T-helper 2 cell (primary cell): ENCODE measurements around the gene MLLT3.
"Not testable (repeated sequence)": the region's sequence is repeated elsewhere in the genome, so short reads cannot be mapped to it uniquely, and the experiment has no call there.

Experiments used
- DNase-seq, 5 experiments: peaks; one replicate each; pipeline versions ENCODE4 v3.0.0 to v3.0.0-alpha.2; 2012 to 2022

MLLT3 gene

DNA sequence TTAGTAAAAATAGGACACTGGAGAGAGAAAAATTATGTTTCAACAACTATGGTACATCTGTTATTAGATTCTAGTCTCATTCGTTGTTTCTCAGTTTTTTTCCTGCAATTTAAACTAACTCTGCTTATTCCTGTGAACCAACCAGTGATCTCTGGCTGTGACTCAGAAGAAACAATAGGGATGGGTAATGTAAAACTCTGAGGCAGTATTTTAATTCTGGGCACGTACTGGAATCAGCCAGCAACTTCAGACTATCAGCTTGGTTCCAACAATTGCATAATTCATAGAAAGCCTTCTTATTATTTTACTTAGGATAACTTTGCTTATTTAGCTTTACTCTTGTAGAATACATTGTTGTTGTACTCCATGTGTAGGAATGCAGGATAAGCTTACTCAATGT is 28.8 kb downstream of the MLLT3 start:
- no peak for DNase-seq

DNA sequence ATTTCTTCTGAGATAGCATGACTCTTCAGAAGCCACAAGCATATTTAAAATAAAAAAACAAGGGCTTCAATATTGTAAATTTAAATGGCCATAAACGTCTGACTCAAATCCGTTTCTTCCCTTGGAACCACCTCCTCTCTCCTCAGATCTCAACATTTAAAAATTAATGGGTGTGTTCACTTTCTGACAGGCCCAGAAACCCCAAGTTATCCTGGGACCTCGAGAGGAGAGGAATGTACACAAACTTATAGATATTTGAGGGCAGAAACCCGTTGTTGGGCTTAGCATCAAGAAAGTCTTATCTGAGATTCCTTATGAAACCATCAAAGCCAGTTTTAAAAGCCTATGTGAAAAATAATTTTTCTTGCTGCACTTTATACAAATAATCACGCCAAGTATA is 29.2 kb downstream of the MLLT3 start:
- DNase-seq, result no peak

DNA sequence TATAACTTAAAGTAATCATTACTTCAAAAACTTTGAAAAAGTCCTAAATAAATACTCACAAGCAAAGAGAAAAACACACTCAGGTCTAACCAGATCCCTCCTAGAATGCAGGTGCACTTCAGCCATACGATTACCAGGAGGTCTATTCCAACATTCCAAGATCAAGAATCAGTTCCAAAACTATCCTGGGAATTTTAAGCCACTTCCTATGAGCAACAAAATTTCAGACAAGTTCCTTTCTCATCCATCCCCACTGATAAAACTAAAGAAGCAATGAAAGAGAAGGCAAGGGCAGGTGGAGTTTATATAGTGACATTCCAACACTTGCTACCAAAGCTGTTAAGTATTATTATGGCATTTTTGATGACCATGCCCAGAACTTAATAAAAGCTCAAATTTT is 29.6 kb downstream of the MLLT3 start:
- no peak for DNase-seq

DNA sequence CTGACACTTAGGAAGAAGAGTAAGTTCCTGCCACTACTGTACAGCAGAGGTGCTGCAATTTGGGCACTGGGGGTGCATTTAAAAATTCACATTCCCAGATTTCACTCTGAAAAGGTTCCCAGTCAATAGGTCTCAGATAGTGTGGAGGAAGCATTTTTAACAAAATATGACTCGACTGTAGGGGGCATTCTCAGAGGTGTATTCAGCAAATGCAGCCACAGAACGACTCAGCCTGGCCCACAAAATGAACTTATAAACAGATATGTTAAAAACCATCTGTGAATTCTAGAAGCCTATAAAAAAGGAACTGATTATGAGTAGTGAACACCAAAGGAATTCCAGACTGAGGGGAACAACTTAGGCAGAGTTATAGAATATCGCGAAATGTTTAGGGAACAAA is 31.1 kb downstream of the MLLT3 start:
- no peak for DNase-seq

DNA sequence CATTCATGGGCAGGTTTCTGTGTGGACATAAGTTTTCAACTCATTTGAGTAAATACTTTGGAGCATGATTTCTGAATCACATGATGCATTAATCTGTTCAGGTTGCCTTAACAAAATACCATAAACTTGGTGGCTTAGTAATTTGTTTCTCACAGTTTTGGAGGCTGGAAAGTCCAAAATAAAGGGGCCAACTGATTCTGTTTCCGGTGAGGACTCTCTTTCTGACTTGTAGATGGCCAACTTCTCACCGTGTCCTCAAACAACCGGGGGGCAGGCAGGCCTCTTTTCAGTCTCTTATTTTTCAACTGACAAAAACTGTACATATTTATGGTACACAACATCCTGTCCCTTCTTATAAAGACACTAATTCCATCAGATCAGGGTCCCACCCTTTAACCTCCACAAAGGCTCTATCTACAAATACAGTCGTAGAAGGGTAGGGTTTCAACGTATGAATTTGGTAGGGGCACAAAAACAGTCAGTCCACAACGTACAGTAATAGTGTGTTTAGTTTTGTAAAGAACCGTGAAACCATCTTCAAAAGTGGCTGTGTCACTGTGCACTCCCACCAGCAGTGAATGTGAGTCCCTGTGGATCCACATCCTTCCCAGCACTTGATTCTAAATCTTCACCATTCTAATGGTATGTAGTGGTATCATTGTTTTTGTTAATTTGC is 37.2 kb downstream of the MLLT3 start:
- no peak for DNase-seq

DNA sequence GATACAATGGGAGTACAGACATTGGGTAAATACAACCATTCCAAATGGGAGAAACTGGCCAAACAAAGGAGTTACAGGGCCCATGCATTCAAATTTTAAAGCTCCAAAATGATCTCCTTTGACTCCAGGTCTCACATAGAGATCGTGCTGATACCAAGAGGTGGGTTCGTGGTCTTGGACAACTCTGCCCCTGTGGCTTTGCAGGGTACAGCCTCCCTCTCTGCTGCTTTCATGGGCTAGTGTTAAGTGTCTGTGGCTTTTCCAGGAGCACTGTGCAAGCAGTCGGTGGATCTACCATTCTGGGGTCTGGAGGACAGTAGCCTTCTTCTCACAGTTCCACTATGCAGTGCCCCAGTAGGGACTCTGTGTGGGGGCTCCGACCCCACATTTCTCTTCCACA is 39.2 kb downstream of the MLLT3 start:
- DNase-seq, result not testable (repeated sequence)

DNA sequence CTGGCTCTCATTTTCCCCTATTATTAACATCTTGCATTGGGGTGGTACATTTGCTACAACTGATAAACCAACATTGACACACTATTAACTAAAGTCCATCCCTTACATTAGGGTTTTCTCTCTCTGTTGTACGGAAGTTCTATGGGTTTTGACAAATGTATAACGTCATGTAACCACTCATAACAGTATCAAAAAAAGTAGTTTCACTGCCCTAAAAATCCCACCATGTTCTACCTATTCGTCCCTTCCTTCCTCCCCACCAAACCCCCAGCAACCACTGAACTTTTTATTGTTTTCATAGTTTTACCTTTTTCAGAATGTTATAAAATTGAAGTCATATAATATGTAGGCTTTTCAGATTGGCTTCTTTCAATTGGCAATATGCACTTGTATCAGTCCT is 40.1 kb downstream of the MLLT3 start:
- peak in 1 of 5 experiments; percentile 47 for DNase-seq

DNA sequence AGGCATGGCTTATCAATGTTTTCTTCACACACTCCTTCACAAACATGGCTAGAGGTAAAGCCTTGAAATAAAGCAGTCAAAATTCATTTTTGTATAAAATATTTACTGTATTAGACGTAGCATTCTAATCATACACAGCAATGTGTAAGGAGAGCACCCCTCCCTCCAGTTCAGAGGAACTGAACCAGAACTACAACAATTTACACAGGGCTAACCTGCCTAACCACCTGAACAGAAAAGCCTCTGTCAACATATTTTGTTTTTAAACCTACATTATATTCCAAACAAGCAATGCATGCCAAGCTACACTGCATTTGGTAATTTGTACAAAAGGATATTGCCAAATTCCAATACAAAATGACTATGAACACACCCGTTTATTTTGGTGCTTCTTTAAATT is 41.6 kb downstream of the MLLT3 start:
- no peak for DNase-seq

DNA sequence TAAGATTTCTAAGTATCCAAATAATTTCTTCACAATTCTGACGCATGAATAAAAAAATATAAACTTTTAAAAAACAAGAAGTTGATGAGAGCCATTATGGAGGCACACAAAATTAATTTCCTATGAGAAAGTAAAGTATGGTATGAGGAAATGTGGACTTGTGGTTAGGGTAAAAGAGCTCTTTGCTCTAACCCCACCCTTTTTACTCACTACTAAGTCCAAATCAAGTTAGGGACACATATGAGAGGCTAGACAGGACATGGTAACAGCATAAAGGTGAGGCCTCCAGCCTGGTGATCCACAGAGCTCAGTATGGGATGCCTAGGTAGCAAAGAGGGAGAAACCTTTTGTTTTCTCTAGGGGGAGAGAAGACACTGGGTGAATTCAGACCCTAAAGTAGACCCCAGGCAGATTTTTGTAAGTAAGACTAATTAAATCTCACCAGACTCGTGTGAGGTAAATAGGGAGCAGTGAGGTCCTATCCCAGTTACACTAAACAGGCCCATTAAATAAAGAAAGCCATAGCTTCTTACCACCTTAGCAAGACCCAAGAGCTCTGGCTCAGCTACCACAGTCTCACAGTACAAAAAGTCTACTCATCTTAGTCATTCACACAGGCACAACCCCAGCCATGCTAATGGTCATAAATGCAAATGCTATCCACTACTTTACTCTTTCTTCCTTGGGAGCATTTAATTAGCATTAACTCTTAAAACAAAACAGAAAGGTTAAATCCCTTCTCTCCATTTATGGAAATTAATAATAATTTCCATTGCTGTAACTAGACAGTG is 42.6 kb downstream of the MLLT3 start:
- DNase-seq, result no peak

DNA sequence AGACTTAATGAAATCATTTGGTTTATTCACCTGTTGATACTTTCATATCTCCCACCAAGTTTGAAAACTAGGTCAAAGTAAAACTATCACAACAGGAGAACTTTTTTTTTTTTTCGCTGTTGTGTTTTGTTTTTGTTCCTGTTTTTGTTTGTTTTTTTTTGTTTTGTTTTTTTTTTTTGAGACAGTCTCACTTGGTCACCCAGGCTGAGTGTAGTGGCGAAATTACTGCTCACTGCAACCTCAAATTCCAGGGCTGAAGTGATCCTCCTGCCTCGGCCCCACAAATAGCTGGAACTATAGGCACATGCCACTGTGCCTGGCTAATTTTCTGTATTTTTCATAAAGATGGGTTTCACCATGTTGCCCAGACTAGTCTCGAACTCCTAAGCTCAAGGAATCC is 49.3 kb downstream of the MLLT3 start:
- DNase-seq, result no peak

DNA sequence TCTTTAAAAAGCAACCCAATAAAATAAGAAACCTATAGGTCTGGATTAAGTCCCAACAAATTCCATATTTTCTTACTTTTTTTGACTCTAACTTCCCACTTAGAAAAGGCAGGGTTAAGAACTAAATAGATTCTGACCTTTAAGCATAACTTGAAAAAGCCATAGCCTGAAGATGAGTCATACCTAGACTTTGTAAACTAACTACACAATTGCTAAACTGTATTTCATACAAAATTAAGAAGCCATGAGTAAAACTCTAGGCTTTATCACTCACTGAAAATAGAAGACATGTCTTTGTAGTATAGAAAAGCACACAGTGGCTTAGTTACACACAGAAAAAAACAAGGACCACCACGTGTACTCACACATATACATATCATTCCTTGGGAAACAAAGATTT is 51.5 kb downstream of the MLLT3 start:
- peak in 1 of 5 experiments; percentile 59 for DNase-seq

DNA sequence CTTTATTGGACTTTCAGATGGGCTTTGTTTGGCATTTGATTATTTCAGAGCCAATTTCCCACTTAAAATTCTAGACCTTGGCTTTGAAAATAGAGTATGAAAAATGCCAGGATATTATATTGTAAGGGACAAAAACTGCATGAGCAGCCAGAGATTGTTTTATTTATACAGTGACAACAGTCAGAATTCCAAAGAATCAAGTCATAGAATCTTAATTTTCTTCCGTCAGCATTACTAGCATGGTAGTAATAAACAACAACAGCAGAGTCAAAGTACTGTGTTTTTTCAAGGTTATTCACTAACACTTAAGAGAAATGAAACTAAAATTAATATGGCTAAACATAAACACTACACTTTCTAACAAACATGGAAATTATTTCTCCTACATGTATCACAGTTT is 52.2 kb downstream of the MLLT3 start:
- no peak for DNase-seq

DNA sequence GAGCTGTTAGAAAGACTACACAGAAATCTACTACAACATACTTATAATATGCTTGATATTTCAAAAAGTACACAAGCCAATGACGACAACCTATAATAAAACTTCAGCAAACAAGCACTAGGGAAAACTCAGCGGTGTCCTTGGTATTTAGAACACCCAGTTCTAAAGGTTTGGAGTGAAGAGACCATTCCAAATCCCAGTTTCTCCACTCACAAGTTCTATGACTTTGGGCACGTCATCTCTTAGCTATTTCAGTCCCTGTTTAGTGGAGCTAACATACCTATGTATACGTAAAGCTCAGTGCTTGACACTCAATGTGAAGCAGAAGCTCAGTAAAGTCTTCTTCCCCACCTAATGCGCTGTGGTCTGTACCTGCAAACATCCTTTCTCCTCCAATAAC is 52.8 kb downstream of the MLLT3 start:
- DNase-seq, result no peak

DNA sequence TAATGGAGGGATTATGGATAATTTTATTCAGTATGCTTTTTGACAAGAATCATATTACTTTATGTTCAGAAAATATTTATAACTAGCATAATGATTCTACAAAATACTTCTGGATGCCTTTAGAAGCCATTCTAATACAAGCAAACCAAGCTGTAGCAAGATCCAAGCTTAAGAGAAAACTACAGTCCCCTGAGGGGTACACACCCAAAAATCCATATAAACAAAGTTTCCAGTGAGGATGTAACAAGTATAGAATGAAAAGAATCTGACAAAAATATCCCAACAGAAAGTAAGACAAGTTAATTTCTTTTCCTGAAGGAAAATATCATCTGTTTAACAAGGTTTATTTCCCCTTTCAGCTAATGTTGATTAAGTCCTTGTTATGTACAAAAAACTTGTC is 53.9 kb downstream of the MLLT3 start:
- DNase-seq, result no peak

DNA sequence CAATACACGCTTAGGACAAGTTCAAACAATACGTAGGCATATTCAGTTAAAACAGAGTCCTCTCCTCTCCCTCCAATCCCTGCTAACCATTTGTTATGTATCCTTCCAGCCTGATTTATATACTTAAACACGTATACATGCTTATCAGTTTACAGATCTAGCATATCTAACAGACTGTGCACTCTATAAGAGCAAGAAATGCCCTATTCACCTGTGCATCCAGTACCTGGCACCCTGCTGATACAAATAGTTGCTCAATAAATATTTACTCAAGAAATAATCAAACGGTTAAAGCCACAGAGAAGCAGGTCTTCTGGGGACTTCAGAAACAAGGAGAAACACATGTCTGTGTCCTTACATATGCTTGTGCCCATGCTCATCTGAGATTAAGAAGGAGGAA is 55.9 kb downstream of the MLLT3 start:
- DNase-seq, result no peak

DNA sequence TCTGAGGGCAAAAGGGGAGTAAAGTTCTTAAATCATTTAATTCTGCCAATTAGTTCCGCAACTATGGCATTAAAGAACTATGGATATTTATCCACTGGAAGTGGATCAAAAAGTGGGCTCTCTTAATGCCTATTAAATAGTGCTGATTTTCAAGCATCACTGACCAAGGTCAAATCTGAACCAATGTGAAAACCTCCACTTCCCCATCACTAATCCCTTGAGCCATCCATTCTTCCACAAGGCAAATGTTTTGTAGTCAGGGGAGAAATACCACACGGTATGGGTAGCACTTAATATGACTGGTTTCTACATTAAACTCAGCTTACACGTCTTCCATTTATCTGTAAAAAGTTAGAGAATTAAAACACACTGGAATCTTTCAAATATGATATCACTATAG is 57.6 kb downstream of the MLLT3 start:
- DNase-seq, result no peak

DNA sequence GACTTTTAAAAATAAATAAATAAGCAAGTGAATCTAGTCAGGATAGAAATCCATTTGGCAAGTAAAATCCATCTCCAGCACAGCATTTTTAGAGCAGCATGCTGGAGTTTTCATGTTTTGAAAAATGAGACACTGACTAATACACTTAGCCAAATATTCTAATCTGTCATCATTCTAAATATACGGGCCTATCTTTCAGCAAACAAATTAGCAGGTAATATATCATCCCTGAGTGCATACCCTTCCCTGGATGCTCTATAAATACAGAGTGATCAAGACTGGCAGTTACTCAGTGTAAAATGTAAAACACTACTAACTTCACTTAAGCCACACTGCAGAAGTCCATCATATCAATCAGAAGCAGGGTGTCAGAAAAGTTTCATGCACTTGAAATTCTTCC is 58.4 kb downstream of the MLLT3 start:
- no peak for DNase-seq

DNA sequence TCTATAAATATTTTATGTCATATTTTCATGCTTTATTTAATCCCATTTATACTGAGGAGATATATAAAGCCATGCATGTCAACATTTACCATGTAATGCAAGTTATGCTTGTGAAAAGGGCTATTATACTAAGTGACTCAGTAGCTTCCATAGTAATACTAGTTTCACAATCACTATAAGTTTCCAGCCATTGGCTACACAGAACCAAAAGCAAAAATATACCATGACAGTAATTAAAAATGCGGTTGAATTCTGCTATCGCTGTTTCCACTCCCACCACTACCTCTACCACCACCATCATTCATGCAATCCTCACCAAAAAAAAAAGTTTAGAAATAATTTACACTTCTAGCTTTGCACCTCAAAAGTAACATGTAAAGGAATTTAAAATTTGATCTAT is 60.2 kb downstream of the MLLT3 start:
- DNase-seq, result peak in 1 of 5 experiments; percentile 85

DNA sequence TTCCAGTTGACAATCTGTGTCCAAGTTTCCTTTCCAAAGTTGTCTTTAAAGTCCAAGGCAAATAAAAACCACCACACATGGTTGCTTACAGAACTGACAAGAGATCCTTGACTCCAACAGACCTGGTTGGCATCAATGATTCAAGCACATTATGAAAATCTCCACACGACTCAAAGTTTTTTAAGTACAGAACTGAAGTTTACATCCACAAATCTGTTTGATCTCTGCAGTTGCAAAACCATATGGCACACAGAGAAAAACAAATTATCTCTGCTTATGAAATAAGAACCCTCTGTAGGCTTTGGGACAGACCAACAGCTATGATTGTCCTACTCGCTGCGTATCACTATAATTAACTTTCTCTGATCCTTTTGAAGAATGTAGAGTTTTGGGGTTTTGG is 60.8 kb downstream of the MLLT3 start:
- no peak for DNase-seq

DNA sequence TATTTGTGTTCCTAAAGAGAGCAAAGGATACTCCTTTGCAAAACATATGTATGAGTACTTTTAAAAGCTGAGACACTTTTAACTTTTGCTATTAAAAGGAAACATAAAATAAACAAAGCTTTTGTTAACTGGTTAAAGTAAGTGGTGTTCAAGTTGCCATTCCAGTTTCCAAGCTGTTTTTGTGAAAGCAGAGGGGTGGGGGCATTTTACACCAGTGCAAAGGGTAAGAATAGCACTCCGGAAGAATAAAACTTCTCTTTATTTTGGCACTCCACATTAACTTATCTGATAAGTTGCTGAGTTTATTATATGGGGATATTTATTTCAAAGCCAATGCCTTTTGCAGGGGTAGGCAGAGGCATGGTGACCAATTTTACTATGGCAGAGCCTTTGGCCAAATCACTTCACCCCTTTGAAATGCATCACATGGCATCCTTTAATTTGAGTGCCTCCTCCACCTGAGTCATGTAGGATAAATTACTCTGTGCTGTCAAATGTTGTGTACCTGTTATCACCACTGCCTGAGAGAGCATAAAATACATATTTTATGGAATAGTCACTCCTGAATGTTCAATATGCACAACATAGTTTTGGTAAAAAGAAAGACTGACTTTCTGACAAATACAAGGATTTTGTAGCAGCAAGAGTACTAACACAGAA is 62.9 kb downstream of the MLLT3 start:
- DNase-seq, result no peak

DNA sequence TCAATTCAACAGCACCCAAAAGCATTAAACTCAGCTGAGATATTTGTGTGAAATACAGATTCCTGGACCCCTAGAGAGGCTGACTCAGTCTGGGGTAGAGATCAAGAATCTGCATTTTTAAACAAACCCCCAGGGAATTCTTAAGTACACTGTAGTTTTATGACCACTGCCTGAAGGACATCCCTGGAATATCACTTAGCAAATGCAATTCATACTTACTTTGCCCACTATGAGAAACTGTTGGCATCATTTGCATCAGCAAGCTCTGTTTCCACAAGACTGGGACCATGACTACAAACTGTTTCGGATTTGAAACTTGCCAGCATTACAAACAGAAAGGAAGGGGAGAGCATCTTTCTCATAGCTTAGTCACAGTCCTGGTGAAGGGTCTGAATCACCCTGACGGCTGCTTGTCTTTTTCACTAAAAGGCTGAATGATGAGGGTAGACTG is 63.7 kb downstream of the MLLT3 start:
- peak in 1 of 5 experiments; percentile 63 for DNase-seq

DNA sequence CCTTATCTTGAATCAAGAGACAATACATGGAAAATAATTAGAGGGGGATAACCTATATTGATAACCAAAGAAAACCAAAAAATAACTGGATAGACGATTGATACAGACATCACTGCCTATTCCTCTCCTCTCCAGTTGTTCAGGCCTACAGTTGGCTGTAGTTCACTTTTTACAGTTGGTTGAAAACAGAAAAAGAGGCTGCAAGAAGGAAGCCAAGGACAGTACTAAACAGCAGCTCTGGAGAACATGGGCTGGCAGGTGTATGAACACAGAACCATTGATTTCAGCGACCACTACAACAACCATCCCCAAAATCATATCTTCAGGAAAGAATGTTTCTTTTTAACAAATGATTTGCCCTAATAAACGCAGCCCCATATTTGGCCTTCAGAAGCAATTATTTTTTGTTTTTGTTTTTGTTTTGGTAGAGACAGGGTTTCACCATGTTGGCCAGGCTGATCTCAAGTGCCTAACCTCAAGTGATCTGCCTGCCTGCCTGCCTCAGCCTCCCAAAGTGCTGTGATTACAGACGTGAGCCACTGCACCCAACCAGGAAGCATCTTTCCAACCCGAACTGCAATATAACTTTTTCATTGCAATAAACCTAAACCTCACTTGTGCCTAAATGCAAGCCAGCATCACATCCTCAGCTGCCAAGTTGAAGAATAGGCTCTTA is 64.3 kb downstream of the MLLT3 start:
- no peak for DNase-seq

DNA sequence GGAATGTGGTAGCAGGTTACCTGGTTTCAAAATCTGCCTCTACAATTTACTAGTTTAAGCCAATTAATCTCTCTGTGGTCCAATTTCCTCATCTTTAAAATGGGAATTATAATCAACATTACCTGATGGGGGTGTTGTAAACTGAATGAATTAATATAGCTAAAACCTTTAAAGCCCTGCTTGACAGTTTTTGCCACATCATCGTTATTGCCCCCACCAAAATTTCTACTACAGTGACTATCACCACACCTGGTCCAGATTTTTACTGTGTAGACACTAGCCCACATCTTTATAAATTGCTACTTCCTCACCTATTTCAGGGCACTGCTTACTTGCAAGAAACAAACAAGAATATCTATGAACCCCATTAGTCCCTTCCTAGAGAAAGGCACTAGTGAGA is 65.0 kb downstream of the MLLT3 start:
- no peak for DNase-seq
